ENCODE measurements around the gene GC. TPM values are rescaled to one million over a fixed set of nuclear protein-coding genes. Genes with fewer than 3 reads are reported as not detected.

GC gene
- total RNA-seq, 2 donors from 2014 or later, result not detected

- peaks cover 5 to 13% of the 10 kb centered on the region in 2 donors for H3K4me1 ChIP-seq (ENCODE audit: control insufficient read depth in 1 of 2, low read depth in 2 of 2)
- no peaks in the 10 kb centered on the region for H3K36me3 ChIP-seq
- no peaks in the 10 kb centered on the region for H3K9me3 ChIP-seq
- no peaks in the 10 kb centered on the region for H3K27me3 ChIP-seq (replicated peaks; ENCODE audit: insufficient read depth)
- TF ChIP-seq CTCF (IDR thresholded peaks at IDR 0.05), result no peak
- ATAC-seq (ENCODE audit: insufficient number of reproducible peaks, low FRiP score, low read depth) (no peak), DNase-seq (ENCODE audit: low spot score) (no peak)
- H3K27ac ChIP-seq, result no peak overlapping the region
- H3K4me3 ChIP-seq, result no peak overlapping the region
These were observed 90.9 kb downstream of the GC start for GRCh38 chr4:71692963-71693362.

- H3K36me3 ChIP-seq, result no peaks in the 10 kb centered on the region
- H3K9me3 ChIP-seq, result no peaks in the 10 kb centered on the region
- H3K4me1 ChIP-seq (ENCODE audit: control insufficient read depth in 1 of 2, low read depth in 2 of 2), result peaks cover 5 to 13% of the 10 kb centered on the region in 2 donors
- ATAC-seq (ENCODE audit: insufficient number of reproducible peaks, low FRiP score, low read depth) (no peak), DNase-seq (ENCODE audit: low spot score) (no peak)
- H3K27ac ChIP-seq, result no peak overlapping the region
- no peak for TF ChIP-seq CTCF (IDR thresholded peaks at IDR 0.05)
- H3K4me3 ChIP-seq, result no peak overlapping the region
- H3K27me3 ChIP-seq (replicated peaks; ENCODE audit: insufficient read depth), result no peaks in the 10 kb centered on the region
These were observed 91.7 kb downstream of the GC start for GRCh38 chr4:71692198-71692597.

Other genes starting within 250 kb of the GC start
- 1 to 10 TPM in 1 of 2 donors, not detected in 1; 1.3 TPM for gene NPFFR2, start 247.9 kb upstream of the GC start, total RNA-seq

Data from thoracic aorta (tissue), 2 donors.